ENCODE results near the gene ZNF587B. TPM values are rescaled to one million over a fixed set of nuclear protein-coding genes. Genes with fewer than 3 reads are reported as not detected.

The ZNF587B gene
- total and polyA plus RNA-seq, 9 of the 15 experiments (the other 6 are each of a cell fraction or from before 2014, with no cell fraction given), result 7.4 to 37.5 (median 20.8) TPM

DNA sequence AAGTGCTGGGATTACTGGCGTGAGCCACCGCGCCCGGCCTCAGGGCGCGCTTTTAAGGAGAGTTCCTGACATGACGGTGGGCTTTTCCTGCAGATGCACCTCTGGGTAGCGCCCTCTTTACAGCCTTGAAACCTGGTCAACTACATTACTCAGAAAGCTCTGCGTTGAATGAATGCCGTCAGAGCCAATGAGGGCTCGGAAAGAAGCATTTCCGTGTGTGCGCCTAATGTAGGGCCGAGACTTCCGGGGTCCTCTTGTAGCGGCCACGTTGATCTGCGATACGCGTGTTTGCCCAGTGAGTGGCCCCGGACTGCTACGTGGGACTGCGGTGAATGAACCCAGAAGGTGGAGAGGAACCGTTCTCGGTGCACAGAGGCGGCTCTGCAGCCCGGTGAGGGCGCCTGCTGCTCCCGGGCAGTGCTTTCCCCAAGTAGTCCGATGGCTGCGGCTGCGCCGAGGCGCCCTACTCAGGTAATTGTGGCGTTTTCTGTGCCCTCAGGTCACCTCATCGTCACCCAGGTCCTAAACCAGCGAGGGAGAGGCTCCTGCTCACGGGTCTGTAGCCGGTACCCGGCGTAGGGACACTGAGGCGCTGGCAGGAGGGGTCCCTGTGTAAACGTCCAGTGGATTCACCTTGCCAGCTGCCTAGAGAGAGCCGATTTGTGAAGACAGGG is 10.5 kb upstream of the ZNF587B start (continued):
- TF ChIP-seq ZBTB11 (CRISPR knock-in tag; IDR thresholded peaks at IDR 0.05) (peak in 2 of 3 experiments; percentile 50 to 92; a peak in 5 of 6 replicates), ADNP (tag; IDR thresholded peaks at IDR 0.05) (0 out of 2 replicates have a peak, but pooled peaks have one; percentile 62), MTF1 (CRISPR knock-in tag; IDR thresholded peaks at IDR 0.05; ENCODE audit: borderline replicate concordance) (no peak), C11orf30 (IDR thresholded peaks at IDR 0.05; ENCODE audit: low read depth) (peak; percentile 37; the same call in 1 of the 2 replicates), GABPB1 (CRISPR knock-in tag; IDR thresholded peaks at IDR 0.05) (peak; percentile 91), PHF8 (IDR thresholded peaks at IDR 0.05; ENCODE audit: borderline replicate concordance, low read length) (peak; percentile 91), SMAD1 (IDR thresholded peaks at IDR 0.05; ENCODE audit: low read depth, low read length, partially characterized antibody) (no peak), RAD51 (IDR thresholded peaks at IDR 0.05; ENCODE audit: borderline replicate concordance, low read depth) (no peak), SIN3A (IDR thresholded peaks at IDR 0.05; ENCODE audit: borderline replicate concordance in 2 of 2, control insufficient read depth in 1 of 2, low read depth in 2 of 2, low read length in 2 of 2) (peak in 1 of 2 experiments; percentile 66; a peak in 1 of 4 replicates), TAF1 (IDR thresholded peaks at IDR 0.05; ENCODE audit: control insufficient read depth, extremely low read depth, insufficient read depth, low read length, severe bottlenecking) (peak; percentile 56)
- TF ChIP-seq, protein P1, sequence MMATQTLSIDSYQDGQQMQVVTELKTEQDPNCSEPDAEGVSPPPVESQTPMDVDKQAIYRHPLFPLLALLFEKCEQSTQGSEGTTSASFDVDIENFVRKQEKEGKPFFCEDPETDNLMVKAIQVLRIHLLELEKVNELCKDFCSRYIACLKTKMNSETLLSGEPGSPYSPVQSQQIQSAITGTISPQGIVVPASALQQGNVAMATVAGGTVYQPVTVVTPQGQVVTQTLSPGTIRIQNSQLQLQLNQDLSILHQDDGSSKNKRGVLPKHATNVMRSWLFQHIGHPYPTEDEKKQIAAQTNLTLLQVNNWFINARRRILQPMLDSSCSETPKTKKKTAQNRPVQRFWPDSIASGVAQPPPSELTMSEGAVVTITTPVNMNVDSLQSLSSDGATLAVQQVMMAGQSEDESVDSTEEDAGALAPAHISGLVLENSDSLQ (IDR thresholded peaks at IDR 0.05), result peak; percentile 99
- TF ChIP-seq, protein P2, sequence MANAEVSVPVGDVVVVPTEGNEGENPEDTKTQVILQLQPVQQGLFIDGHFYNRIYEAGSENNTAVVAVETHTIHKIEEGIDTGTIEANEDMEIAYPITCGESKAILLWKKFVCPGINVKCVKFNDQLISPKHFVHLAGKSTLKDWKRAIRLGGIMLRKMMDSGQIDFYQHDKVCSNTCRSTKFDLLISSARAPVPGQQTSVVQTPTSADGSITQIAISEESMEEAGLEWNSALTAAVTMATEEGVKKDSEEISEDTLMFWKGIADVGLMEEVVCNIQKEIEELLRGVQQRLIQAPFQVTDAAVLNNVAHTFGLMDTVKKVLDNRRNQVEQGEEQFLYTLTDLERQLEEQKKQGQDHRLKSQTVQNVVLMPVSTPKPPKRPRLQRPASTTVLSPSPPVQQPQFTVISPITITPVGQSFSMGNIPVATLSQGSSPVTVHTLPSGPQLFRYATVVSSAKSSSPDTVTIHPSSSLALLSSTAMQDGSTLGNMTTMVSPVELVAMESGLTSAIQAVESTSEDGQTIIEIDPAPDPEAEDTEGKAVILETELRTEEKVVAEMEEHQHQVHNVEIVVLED (CRISPR knock-in tag; IDR thresholded peaks at IDR 0.05), result peak; percentile 46; the same call in 1 of the 2 replicates
